GM21360 (cell line): ENCODE data around the gene G3BP1.
"Not testable (repeated sequence)": the region's sequence is repeated elsewhere in the genome, so short reads cannot be mapped to it uniquely, and the experiment has no call there.

Experiments
- ATAC-seq: cut with Tn5 transposase; IDR thresholded peaks from one replicate; pipeline ENCODE4 v1.9.1; 2021; ENCODE audit warnings: mild to moderate bottlenecking, moderate library complexity; ENCODE audit not compliant: unreplicated experiment

Gene G3BP1

DNA sequence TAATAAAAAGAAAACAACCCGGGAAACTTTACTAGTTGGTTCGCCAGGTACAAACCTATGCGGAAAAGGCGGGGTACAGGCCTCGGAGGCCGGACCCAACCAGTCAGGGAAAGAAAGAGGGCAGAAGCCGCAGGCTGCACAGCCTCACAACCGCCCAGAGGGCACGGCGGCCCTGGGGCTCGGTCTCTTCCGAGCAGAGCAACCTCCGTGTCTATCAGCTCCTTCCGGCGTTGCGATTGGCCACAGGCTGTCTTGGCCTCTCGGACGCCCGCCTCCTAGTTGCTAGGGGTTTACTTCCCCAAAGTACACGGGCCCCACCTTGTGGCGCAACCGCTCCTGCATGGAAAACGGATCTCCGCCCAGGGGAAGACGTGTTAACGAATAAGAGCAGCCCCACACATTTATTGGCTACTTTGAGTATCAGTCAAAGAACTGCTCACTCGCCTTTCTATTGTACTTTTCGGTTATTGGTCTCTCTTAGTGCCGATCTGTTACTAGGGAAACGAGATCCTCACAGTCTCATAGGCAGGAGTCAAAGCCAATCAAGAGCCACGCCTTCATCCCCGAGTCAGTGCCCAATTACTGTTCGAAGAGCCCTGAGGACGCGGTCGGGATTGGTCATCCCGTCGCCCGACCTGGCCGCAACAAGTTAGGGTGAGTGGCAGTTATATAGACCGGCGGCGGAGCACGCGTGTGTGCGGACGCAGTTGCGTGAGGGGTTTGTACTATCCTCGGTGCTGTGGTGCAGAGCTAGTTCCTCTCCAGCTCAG is at the start of gene G3BP1:
TSS of gene G3BP1 (plus strand) at position 696 of the 770 bp plus-strand sequence. CDS start 14,667 bp downstream, outside the sequence.
- ATAC-seq = peak; percentile 79

DNA sequence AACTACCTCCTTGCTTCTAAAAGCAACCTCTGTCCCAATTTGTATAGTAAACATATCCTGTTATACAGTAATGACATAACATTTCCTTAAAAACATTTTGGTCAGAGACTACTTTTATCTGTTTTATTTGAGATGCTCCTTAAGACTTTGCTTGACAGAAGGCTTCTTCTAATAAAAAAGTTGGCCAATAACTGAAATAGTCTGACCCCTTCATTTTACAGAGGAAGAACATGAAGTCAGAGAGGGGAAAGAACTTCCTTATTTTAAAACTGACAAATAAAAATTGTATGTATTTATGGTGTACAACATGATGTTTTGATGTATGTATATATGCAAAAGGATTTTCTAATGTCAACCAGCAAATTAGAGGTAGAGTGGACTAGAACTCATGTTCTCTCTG is 49.2 kb upstream of the G3BP1 start:
- no peak for ATAC-seq

DNA sequence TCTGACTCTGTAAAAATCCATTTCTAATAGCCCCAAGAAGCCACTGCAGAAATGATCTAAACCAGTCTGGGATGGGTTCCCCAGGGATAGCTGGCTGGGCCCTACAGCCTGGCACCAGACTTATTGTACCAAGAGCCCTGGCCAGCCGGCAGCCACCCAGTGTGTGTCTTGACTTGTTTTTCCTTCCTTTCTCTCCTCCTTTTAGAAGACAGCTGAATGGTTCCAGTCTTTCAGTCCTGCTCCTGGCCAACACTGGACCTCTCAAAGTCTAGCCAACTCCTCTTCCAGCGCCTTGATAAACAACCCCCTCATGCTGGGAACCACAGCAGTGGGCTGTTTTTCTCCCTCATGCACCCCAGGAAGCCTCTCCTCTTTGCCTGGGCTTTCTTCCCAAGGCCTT is 47.4 kb upstream of the G3BP1 start:
- no peak for ATAC-seq

DNA sequence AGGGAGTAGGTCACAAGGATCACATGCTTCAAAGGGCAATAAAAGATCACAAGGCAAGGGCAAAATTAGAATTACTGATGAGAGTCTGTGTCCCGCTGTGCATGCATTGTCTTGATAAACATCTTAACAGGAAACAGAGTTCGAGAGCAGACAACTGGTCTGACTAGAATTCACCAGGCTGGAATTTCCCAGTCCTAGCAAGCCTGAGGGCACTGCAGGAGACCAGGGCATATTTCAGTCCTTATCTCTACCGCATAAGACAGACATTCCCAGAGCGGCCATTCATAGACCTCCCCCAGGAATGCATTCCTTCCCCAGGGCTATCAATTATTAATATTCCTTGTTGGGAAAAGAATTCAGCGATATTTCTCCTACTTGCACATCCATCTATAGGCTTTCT is 42.2 kb upstream of the G3BP1 start:
- ATAC-seq = not testable (repeated sequence)

DNA sequence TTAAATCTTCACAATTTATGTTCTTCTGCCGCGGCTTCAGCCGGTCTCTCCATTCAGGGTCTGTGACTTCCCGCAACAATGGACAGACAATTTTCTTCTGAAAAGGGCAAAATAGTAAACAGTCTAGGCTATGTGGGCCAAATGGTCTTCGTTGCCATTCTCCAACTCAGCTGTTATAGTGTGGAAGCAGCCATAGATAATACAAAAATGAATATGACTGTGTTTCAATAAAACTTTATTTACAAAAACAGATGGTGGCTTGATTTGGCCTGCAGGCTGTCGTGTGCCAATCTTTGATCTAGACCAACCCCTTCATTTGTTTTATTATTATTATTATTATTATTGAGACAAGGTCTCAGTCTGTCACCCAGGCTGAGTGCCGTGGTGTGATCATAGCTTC is 41.4 kb upstream of the G3BP1 start:
- ATAC-seq = no peak

DNA sequence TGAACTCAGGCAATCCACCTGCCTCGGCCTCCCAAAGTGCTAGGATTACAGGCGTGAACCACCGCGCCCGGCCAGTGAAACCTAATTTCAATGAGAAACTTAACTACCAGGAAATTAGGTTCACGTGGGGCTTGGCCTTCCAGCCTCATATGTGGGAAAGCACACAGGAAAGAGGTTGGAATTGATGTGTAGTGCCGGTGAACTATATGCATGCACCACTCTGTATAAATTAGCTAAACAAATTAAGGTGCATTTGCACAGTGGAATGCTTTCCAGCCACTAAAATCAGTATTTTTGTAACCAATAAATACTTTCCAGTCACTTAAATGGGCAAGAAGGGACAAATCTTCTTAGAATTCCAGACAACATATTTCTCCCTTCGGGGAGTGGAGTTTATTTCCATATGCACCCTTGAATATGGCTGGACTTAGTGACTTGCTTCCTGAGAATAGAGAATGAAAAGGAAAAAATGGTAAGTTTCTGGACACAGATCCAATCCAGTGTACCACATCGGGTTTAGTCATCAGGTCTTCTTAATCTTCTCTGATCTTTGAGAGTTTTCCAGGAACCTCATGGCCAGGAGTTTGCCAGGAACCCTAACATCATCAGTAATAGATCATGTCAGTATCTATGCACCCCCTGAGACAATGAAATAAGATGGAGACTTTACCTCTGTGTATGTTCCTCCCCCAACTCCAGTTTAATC is 38.2 kb upstream of the G3BP1 start:
- ATAC-seq = no peak

DNA sequence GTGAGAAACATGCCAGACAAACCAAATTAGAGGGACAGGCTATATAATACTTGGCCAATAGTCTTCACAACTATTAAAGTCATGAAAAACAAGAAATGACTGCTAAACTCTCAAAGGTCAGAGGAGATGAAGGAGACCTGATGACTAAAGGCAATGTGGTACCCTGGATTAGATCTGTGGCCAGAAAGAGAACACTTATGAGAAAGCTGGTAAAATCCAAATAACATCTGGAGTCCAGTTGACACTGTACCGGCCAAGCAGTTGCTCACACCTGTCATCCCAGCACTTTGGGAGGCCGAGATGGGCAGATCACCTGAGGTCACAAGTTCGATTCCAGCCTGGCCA is 37.7 kb upstream of the G3BP1 start:
- ATAC-seq = no peak

DNA sequence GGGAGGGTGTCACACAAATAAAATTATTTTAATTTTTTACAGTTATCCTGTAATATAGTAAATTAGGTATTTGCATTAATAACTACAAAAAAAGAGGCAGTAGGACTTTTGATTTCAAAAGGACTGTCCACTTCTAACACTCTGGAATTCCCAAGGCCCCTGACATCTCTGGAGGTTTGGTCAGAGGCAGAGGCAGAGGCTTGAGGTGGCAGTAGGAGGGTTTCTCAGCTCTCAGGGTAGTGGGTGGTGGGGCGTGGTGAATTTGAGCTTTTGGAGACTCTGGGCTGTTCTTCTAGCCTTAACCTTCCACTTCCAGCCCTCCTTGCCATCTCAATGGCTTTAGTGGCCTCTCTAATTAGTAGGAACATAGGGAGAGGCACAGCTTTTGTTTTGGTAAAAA is 36.1 kb upstream of the G3BP1 start:
- no peak for ATAC-seq

DNA sequence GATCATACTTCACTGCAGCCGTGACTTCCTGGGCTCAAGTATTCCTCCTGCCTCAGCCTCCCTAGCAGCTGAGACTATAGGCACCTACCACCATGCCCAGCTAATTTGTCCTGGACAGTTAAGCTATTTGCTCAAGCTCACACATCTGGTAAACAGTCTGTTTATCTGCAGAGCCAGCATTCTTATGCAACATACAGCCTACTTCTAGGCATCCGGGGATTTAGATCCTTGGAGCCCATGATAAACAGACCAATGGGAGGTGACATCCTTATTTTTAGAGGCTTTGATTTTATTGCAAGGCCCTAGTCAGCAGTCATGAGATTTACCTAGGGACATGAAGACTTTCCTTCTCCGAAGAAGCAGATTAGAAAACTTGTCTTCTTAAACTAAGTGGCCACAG is 34.3 kb upstream of the G3BP1 start:
- ATAC-seq = no peak

DNA sequence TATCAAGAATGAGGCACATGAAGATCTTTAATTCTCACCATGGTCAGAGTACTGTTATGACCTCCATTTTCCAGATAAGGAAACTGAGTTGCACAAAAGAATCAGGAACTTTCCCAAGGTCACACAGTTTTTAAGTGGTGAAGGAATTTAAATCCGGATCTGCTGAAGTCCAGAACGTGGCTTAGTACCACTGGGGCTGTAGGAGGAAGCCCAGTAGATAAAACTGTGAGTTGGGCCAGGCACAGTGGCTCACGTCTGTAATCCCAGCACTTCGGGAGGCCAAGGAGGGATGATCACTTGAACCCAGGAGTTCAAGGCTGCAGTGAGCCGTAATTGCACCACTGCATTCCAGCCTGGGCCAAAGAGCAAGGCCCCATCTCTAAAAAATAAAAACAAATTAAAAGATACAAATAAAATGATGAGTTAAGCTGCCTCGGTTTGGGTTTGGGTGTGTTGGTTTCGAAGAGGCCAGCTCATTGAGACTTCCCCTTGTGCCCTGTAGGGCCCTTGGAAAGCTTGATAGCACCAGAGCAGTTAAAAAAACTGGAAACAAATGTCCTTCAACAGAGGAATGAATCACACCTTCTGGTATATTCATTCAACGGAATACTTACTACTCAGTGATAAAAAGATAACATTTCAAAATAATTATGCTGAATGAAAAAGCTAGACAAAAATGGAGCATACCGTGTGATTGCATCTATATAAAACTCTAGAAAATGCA is 33.5 kb upstream of the G3BP1 start:
- ATAC-seq = no peak

DNA sequence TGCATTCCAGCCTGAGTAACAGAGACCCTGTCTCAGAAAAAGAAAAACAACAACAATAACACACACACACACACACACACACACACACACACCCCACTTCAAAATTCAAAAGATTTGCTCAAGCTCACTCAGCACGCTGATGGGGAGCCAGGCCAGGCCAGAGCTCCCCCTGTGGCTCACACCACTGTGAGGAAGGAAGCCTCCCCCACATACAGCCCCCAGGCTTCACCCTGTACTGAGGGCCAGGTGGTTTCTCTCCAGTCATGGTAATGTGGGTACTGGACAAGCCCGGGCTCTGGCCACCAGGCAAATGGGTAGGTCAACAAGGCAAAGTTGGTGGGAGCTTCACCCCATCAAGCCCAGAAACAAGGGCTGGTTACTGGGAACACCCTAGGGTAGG is 32.4 kb upstream of the G3BP1 start:
- ATAC-seq = no peak

DNA sequence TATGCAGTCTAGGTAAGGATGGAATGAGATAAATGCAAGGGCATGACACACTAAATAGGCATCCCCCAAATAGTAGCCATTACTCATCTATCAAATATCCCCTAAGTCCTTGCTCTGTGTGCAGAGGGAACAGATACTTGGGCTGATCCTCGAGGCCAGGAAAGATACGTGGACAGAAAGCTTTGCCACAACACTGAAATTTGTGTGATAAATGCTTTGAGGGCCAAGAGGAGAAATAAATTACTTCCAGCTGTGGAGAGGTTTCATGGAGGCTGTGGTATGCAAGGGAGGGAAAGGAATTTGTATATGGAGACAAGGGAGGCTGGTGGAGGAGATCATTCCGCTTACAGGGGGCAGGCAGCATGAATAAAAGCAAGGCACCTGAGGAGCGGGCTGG is 31.8 kb upstream of the G3BP1 start:
- ATAC-seq = no peak

DNA sequence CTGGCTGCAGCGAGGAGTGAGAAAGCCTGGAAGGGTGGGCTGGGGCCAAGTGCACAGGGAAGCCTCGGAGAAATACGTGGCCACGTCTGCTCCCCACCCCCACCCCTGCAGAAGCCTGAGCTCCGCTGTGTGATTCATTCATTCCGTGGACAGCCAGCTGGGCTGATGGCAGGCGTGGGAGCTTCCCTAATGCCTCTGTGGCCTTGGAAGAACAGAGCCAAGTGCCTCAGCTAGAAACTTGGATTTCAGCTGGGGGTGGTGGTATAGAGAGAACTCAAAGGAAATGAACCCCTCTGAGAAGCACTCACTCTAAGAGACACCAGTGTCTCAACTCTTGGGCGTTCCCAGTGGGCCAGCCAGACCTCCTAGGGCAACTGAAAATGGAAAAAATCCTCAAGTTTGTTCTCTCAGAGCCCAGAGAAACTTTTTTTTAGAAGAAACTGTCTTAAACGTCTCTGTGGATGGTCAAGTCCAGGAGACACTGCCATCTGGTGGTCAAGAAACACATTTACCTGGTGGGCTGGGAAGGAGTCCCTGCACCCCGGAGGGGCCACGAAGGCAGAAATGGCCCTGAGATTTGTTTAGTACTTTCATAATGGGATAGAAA is 31.3 kb upstream of the G3BP1 start:
- peak; percentile 61 for ATAC-seq

DNA sequence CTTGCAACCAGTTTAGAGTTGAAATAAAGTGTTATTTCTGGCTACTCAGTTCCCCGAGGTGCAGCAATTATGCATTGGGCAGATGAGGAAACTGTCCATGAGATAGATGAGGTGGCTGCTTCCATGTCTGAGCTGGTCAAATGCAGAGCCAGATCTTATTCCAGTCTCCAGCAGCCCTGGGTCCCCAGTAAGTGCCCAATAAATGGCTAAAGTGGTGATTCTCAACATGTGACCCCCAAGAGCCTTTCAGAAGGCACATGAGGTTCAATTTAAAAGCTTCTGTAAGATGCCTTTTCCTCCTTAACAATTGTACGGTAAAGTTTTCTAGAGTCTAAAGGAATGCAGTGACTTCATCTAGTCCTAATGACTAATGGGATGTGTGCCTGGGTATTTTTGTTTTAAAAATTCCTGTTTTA is 30.8 kb upstream of the G3BP1 start:
- ATAC-seq = peak; percentile 26

DNA sequence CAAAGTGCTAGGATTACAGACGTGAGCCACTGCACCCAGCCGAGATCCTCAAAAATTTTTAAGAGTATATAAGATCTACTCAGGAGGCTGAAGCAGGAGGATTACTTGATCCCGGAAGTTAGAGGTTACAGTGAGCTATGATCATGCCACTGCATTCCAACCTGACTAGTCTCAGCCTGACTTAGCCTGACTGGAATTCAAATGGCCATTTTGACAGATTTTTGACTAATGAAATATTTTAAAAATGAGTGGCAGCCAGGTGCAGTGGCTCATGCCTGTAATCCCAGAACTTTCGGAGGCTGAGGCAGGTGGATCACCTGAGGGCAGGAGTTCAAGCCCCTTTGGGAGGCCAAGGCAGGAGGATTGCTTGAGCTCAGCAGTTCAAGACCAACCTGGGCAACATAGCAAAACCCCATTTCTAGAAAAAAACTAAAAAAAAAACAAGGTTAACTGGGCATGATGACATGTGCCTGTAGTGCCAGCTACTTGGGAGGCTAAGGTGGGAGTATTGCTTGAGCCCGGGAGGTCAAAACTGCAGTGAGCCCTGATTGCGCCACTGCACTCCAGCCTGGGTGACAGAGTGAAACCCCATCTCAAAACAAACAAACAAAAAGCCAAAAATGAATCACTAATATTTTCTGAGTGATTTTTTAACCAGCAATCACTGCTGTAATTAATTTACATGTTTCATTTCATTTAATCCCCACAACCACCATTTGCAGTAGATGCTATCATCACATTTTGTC is 29.9 kb upstream of the G3BP1 start:
- no peak for ATAC-seq

DNA sequence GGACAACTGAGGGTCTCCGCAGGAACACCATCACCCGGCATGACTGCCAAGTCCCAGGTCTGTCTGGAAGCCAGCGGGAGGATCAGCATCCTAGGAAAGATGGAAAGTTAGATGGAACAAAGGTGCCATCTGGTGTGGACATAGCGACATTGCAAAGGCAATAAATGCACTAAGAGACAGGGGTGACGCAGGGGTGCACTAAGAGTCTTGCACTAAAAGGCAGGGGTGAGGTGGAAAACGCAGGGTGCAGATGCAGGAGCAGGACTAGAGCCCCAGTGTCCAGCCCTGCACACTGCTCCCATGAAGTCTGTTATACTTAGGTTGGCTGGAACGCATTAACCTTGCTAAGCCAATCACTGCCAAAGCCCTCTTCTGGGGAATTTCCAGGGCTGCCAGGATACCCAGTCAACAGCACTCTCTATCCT is 28.9 kb upstream of the G3BP1 start:
- no peak for ATAC-seq

DNA sequence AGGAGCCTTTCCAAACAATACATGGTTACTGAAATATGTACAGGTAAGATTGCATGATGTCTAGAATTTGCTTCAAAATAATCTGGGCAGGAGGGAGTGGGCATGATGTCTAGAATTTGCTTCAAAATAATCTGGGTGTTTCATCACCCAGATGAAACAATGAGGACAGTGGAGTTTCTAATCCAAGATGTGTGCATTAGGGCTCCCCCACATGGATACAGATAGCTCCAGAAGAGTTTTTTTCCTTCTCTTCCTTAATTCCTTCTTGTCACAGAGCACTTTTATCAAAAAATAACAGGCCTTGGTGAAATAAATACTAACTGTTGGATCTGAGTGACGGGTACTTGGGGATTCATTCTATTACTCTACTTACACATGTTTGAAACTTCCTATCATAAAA is 28.2 kb upstream of the G3BP1 start:
- ATAC-seq = no peak

DNA sequence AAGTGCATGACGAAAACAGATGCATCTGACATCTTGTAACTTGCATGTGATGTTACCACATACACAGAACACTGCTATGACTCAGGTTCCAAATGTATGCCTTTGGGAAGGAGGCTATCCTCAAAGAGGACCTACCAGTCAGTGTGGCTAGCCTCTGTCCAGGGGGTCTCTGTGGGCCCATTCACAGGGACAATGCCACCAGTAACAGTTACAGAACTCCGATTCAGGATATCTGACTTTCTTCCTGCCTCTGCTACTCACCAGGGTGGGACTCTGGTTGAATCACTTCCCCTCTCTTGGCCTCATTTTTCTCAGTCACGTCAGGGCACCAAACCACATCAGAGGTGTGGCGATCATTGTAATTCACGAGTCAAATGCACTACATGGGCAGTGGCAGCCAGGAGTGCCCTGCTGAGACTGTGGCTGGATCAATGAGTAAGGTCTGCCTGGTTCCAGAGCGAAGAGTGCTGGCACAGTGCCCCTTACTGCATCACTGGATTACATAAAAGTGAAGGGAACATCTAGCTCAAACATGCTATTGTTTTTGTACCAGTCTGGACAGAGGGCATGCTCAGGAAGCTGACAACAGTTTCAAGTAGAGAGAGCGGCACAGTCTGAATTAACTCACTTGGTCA is 26.6 kb upstream of the G3BP1 start:
- no peak for ATAC-seq

DNA sequence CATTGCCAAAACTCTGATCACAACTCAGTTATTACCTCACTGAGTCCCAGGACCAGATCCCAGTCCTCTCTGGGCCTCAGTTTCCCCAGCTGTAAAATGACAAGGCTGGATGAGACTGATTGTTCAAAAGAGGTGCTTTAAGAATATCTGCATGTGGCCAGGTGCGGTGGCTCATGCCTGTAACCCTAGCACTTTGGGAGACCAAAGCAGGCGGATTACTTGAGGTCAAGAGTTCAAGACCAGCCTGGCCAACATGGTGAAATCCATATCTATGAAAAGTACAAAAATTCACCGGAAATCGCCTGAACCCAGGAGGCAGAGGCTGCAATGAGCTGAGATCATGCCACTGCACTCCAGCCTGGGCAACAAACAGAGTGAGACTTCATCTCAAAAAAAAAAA is 21.6 kb upstream of the G3BP1 start:
- ATAC-seq = peak; percentile 2

DNA sequence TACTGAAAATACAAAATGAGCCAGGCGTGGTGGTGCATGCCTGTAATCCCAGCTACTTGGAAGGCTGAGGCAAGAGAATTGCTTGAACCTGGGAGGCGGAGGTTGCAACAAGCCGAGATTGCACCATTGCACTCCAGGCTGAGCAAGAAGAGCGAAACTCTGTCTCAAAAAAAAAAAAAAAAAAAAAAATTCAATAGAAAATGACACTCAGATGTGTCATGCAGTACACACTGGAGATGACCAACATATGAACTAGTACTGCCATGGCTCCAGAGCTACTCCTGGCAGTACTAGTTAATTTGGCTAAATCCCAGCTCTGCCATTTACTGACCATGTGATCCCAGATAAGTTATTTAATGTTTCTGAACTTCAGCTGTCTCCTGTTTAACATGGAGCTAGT is 20.7 kb upstream of the G3BP1 start:
- ATAC-seq = no peak
